Neutrophil (primary cell): ENCODE measurements around the gene WNT7B.

ENCODE experiments used
- H3K27ac ChIP-seq: fragments of 200-600 bp; sonication (generic); 2 replicates; pipeline ENCODE4 v1.5.1; 2016; ENCODE audit warnings: mild to moderate bottlenecking, moderate library complexity
- H3K27me3 ChIP-seq: fragments of 200-600 bp; sonication (generic); 2 replicates; pipeline ENCODE4 v1.6.0; 2016; ENCODE audit warnings: mild to moderate bottlenecking
- H3K36me3 ChIP-seq: fragments of 200-600 bp; sonication (generic); 2 replicates; pipeline ENCODE4 v1.5.1; 2017
- H3K4me1 ChIP-seq, 2 experiments: fragments of 200-600 bp in 1 of 2; sonication (generic) in 1 of 2; 1 replicate in 1 of 2; 2 replicates in 1 of 2; pipeline versions ENCODE4 v1.5.1 to v1.6.1; 2013 to 2016; ENCODE audit warnings: low read depth in 1 of 2, low read length in 1 of 2, mild to moderate bottlenecking in 1 of 2, moderate library complexity in 1 of 2; ENCODE audit not compliant: control insufficient read depth in 1 of 2, insufficient read depth in 1 of 2
- H3K4me3 ChIP-seq, 2 experiments: fragments of 200-600 bp in 1 of 2; sonication (generic) in 1 of 2; 1 replicate in 1 of 2; 2 replicates in 1 of 2; pipeline ENCODE4 v1.5.1; 2013 to 2016; ENCODE audit warnings: low read depth in 1 of 2, low read length in 1 of 2, mild to moderate bottlenecking in 1 of 2, moderate library complexity in 1 of 2
- H3K9me3 ChIP-seq: fragments of 200-600 bp; sonication (generic); 2 replicates; pipeline ENCODE4 v1.5.1; 2016
- CTCF ChIP-seq: fragments of 200-600 bp; sonication (generic); IDR thresholded peaks from 2 replicates; pipeline ENCODE4 v1.5.1; 2016; ENCODE audit warnings: antibody characterized with exemption

WNT7B gene

GRCh38 chr22:45907996-45908395 lies 69.0 kb downstream of the WNT7B start:
- Histone ChIP-seq H3K27ac (no peak overlapping the region), H3K27me3 (peaks cover 43% of the 10 kb centered on the region), H3K4me1 (no peaks in the 10 kb centered on the region), H3K9me3 (no peaks in the 10 kb centered on the region), H3K36me3 (no peaks in the 10 kb centered on the region), H3K4me3 (no peak overlapping the region)
- TF ChIP-seq CTCF: no peak

GRCh38 chr22:45907378-45907777 lies 69.6 kb downstream of the WNT7B start:
- Histone ChIP-seq H3K9me3 (no peaks in the 10 kb centered on the region), H3K27ac (no peak overlapping the region), H3K27me3 (peaks cover 49% of the 10 kb centered on the region), H3K4me1 (no peaks in the 10 kb centered on the region), H3K36me3 (no peaks in the 10 kb centered on the region), H3K4me3 (no peak overlapping the region)
- TF ChIP-seq CTCF: no peak

- Histone ChIP-seq H3K4me3 (no peak overlapping the region), H3K27me3 (peaks cover 51% of the 10 kb centered on the region)
- TF ChIP-seq CTCF: no peak
These were observed 70.0 kb downstream of the WNT7B start for GRCh38 chr22:45906946-45907345.

GRCh38 chr22:45905924-45906865 lies 70.8 kb downstream of the WNT7B start:
- Histone ChIP-seq H3K4me3 (no peak overlapping the region), H3K27ac (no peak overlapping the region), H3K9me3 (no peaks in the 10 kb centered on the region), H3K36me3 (no peaks in the 10 kb centered on the region), H3K27me3 (peaks cover 52% of the 10 kb centered on the region), H3K4me1 (no peaks in the 10 kb centered on the region)
- TF ChIP-seq CTCF: no peak

More at GRCh38 chr22:45906946-45907345, 70.0 kb downstream of the WNT7B start:
- Histone ChIP-seq H3K27ac (no peak overlapping the region), H3K36me3 (no peaks in the 10 kb centered on the region), H3K4me1 (no peaks in the 10 kb centered on the region), H3K9me3 (no peaks in the 10 kb centered on the region)

GRCh38 chr22:45905326-45905923 lies 71.5 kb downstream of the WNT7B start:
- Histone ChIP-seq H3K4me1 (no peaks in the 10 kb centered on the region), H3K9me3 (no peaks in the 10 kb centered on the region), H3K36me3 (no peaks in the 10 kb centered on the region), H3K27me3 (peaks cover 59% of the 10 kb centered on the region), H3K27ac (no peak overlapping the region), H3K4me3 (no peak overlapping the region)
- no peak for TF ChIP-seq CTCF
